Measurements from ENCODE around the gene KCTD13.
"Not testable (repeated sequence)": the region's sequence is repeated elsewhere in the genome, so short reads cannot be mapped to it uniquely, and the experiment has no call there.

The KCTD13 gene

GRCh38 chr16:29876217-29876593, 49.8 kb downstream of the KCTD13 start:
- DNase-seq (ENCODE audit: low read depth), result no peak
- TF ChIP-seq, protein P1, sequence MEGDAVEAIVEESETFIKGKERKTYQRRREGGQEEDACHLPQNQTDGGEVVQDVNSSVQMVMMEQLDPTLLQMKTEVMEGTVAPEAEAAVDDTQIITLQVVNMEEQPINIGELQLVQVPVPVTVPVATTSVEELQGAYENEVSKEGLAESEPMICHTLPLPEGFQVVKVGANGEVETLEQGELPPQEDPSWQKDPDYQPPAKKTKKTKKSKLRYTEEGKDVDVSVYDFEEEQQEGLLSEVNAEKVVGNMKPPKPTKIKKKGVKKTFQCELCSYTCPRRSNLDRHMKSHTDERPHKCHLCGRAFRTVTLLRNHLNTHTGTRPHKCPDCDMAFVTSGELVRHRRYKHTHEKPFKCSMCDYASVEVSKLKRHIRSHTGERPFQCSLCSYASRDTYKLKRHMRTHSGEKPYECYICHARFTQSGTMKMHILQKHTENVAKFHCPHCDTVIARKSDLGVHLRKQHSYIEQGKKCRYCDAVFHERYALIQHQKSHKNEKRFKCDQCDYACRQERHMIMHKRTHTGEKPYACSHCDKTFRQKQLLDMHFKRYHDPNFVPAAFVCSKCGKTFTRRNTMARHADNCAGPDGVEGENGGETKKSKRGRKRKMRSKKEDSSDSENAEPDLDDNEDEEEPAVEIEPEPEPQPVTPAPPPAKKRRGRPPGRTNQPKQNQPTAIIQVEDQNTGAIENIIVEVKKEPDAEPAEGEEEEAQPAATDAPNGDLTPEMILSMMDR (IDR thresholded peaks at IDR 0.05; ENCODE audit: insufficient read depth, low read depth, low read length, missing control alignments), result no peak
- H3K4me3 ChIP-seq (ENCODE audit: low read length), result no peak overlapping the region

DNA sequence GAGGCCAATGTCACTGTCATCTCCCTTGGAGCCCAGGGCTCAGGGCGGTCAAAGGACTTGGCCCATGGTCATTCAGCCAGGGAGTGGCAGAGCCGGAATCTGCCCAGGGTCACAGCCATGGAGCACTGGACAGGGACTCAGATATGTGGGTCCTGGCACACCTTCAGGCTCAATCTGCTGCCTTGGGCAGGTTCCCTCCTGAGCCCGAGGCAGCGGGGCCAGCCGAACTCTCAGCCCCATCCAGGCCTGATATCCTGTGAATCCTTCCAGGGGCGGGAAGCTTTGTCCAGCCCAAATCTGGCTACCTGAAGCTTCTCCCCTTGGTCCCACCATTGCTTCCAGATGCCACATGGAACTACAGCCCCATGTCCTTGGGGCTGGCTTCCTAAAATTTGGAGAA, 50.8 kb downstream of the KCTD13 start:
- TF ChIP-seq, protein P1 (IDR thresholded peaks at IDR 0.05; ENCODE audit: insufficient read depth, low read depth, low read length, missing control alignments), result no peak
- H3K4me3 ChIP-seq (ENCODE audit: low read length), result no peak overlapping the region
- no peak for DNase-seq (ENCODE audit: low read depth)

DNA sequence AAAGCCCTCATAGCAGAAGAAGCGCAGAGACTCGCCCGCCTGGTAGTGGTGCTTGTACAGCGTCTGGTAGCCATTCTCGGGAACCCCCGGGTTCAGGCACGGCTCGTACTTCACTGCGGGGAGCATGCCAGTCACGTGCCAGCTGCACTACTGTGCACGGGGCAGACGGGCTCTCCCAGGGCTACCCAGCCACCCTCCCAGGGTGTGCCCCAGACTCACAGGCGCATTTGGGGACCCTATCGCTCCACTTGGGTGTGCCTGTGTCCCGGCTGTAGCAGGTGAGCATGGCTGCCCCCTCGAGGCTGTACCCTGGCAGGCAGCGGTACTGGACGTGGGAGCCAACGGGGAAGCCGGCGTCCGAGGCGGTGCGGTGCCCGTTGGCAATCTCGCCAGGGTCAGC, 52.7 kb downstream of the KCTD13 start:
- TF ChIP-seq, protein P1 (IDR thresholded peaks at IDR 0.05; ENCODE audit: insufficient read depth, low read depth, low read length, missing control alignments), result no peak
- no peak for DNase-seq (ENCODE audit: low read depth)
- H3K4me3 ChIP-seq (ENCODE audit: low read length), result no peak overlapping the region

GRCh38 chr16:29871822-29872546, 54.0 kb downstream of the KCTD13 start:
- H3K4me3 ChIP-seq (ENCODE audit: low read length), result no peak overlapping the region
- TF ChIP-seq, protein P1 (IDR thresholded peaks at IDR 0.05; ENCODE audit: insufficient read depth, low read depth, low read length, missing control alignments), result no peak
- no peak for DNase-seq (ENCODE audit: low read depth)

GRCh38 chr16:29869067-29869466, 57.0 kb downstream of the KCTD13 start:
- not testable (repeated sequence) for DNase-seq (ENCODE audit: low read depth); H3K4me3 ChIP-seq (ENCODE audit: low read length)

DNA sequence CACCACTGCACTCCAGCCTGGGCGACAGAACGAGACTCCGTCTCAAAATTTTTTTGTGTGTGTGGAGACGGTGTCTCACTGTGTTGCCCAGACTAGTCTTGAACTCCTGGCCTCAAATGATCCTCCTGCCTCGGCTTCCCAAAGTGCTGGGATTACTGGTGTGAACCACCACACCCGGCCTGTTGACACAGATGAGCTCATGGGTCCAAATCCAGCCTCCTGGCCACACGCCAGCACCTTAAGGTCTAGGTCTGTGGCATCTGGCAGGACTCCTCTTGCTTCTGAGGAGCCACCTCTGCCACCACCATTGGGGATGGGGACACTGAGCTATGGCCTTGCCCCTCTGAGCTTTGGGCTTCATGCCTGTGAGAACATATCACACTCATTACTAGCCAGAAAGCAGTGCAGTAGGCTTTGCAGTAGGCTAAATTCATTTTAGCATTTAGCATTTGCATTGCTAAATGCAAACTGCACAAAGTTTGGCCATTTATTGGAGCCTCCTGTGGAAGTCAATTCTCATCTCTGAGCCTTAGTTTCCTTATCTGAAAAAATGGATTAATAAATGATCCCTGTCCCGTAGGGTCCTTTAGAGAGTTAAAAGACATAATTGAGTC, 57.5 kb downstream of the KCTD13 start:
- no peak for DNase-seq (ENCODE audit: low read depth)
- TF ChIP-seq, protein P1 (IDR thresholded peaks at IDR 0.05; ENCODE audit: insufficient read depth, low read depth, low read length, missing control alignments), result no peak

GRCh38 chr16:29864205-29864604, 61.8 kb downstream of the KCTD13 start:
- no peak for DNase-seq (ENCODE audit: low read depth)
- TF ChIP-seq, protein P1 (IDR thresholded peaks at IDR 0.05; ENCODE audit: insufficient read depth, low read depth, low read length, missing control alignments), result no peak

More for the DNA sequence above, 57.5 kb downstream of the KCTD13 start:
- H3K4me3 ChIP-seq (ENCODE audit: low read length), result no peak overlapping the region

More at GRCh38 chr16:29864205-29864604, 61.8 kb downstream of the KCTD13 start:
- no peak overlapping the region for H3K4me3 ChIP-seq (ENCODE audit: low read length)

All from epithelial cell of esophagus (primary cell).